ES-I3 (cell line): ENCODE measurements around the gene TMEM101.
"Not testable (repeated sequence)": the region's sequence is repeated elsewhere in the genome, so short reads cannot be mapped to it uniquely, and the experiment has no call there.

Experiments
- H3K36me3 ChIP-seq: 2 replicates; pipeline ENCODE4 v1.6.1; 2013; ENCODE audit warnings: mild to moderate bottlenecking, low read length, control low read depth, moderate library complexity; ENCODE audit not compliant: insufficient read depth
- H3K4me1 ChIP-seq: 2 replicates; pipeline ENCODE4 v1.6.1; 2013; ENCODE audit warnings: mild to moderate bottlenecking, control low read depth, low read length; ENCODE audit not compliant: insufficient read depth
- H3K9ac ChIP-seq: 2 replicates; pipeline ENCODE4 v1.6.1; 2013; ENCODE audit warnings: low read depth, mild to moderate bottlenecking, low read length, moderate library complexity
- H3K9me3 ChIP-seq: 2 replicates; pipeline ENCODE4 v1.6.1; 2013; ENCODE audit warnings: mild to moderate bottlenecking, low read length, moderate library complexity; ENCODE audit not compliant: control insufficient read depth, insufficient read depth

TMEM101 gene

DNA sequence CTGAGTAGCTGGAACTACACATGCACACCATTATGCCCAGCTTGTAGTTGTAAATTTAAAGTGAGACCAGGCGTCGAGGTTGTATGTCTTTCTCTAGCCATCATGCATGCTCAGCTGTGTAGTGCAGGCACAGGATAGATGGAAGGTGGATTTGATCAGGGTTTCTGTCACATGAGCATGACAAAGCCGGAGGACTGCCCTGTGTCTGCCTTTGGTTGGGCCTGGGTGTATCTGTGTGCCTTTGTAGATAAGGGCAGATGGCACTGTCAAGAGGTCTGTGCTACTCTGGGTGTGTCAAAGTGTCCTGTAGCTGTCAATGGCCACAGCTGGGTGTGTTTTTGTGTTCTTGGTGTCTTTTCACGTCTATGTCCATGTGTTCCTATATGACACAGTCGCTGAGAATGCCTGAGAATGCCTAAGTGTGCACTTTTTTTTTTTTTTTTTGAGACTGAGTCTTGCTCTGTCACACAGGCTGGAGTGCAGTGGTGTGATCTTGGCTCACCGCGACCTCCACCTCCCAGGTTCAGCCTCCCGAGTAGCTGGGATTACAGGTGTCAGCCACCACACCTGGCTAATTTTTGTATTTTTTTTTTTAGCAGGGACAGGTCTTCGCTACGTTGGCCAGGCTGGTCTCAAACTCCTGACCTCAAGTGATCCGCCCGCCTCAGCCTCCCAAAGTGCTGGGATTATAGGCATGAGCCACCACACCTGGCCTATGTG is 14.5 kb downstream of the TMEM101 start:
- no peaks in the 10 kb centered on the region for H3K9me3 ChIP-seq
- H3K4me1 ChIP-seq, result no peaks in the 10 kb centered on the region; the same call in 1 of the 2 replicates
- no peaks in the 10 kb centered on the region for H3K36me3 ChIP-seq
- no peak overlapping the region for H3K9ac ChIP-seq

DNA sequence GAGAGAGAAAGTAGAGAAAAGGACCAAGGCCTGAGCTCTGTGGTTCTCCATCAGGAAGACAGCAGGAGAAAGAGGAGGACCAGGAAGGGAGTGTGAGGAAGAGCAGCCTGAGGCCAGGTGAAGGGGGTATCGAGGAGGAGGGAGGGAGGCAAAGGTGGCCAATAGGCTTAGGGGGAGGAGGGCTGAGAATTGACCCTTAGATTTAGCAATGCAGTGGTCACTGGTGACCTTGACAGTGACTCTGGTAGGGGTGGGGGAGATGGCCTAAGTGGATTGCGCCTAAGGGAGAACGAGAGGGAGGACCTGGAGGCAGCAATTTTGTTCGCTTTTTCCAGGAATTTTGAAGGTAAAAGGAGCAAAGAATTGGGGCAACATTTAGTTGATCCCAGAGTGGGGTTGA is 15.7 kb downstream of the TMEM101 start:
- Histone ChIP-seq H3K9ac (no peak overlapping the region), H3K9me3 (no peaks in the 10 kb centered on the region), H3K36me3 (no peaks in the 10 kb centered on the region), H3K4me1 (peaks cover 4% of the 10 kb centered on the region; the same call in 1 of the 2 replicates)

DNA sequence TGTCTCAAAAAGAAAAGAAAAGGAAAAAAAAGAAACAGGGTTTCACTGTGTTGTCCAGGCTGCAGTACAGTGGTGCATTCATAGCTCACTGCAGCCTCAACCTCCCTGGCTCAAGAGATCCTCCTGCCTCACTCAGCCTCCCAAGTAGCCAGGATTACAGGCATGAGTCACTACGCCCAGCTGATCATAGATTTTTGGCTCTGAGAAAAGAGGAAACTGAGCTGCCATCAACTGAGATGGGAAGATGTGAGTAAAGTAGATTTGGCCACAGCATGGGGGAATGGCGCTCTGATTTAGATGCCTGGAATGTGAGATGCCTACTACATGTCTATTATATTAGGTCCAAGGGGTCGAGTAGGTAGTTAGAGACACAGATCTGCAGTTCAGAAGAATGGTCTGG is 16.2 kb downstream of the TMEM101 start:
- Histone ChIP-seq H3K9ac (no peak overlapping the region), H3K9me3 (no peaks in the 10 kb centered on the region), H3K4me1 (peaks cover 4% of the 10 kb centered on the region; the same call in 1 of the 2 replicates), H3K36me3 (no peaks in the 10 kb centered on the region)

DNA sequence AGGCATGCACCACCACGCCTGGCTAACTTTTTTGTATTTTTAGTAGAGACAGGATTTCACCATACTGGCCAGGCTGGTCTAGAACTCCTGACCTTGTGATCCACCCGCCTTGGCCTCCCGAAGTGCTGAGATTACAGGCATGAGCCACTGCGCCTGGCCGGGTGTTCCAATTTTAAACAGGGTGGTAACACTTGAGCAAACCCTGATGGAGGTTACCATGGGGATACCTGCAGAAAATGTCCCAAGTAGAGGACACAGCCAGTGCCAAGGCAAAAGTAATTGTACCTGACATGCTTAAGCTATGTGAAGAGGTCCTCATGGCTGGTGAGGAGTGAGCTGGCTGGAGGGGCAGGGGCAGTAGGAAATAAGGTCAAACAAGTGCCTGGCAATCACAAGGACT is 17.6 kb downstream of the TMEM101 start:
- not testable (repeated sequence) for H3K9ac ChIP-seq, H3K4me1 ChIP-seq

DNA sequence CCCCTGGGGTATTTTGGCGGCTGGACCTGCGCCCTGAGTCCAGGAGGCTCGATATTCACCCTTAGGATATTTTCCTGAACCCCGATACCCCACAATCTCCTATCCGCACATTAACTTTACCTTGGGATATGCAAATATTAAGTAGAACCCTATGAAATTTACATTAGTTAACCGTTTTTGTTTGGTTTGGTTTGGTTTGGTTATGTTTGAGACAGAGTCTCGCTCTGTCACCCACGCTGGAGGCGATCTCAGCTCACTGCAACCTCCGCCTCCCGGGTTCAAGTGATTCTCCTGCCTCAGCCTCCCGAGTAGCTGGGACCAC is 19.7 kb downstream of the TMEM101 start:
- no peaks in the 10 kb centered on the region for H3K9me3 ChIP-seq
- H3K36me3 ChIP-seq, result no peaks in the 10 kb centered on the region
- H3K9ac ChIP-seq, result peak overlapping the region; percentile 54
- peaks cover 4% of the 10 kb centered on the region; the same call in 1 of the 2 replicates for H3K4me1 ChIP-seq

More for the DNA sequence above, 17.6 kb downstream of the TMEM101 start:
- not testable (repeated sequence) for H3K9me3 ChIP-seq, H3K36me3 ChIP-seq

DNA sequence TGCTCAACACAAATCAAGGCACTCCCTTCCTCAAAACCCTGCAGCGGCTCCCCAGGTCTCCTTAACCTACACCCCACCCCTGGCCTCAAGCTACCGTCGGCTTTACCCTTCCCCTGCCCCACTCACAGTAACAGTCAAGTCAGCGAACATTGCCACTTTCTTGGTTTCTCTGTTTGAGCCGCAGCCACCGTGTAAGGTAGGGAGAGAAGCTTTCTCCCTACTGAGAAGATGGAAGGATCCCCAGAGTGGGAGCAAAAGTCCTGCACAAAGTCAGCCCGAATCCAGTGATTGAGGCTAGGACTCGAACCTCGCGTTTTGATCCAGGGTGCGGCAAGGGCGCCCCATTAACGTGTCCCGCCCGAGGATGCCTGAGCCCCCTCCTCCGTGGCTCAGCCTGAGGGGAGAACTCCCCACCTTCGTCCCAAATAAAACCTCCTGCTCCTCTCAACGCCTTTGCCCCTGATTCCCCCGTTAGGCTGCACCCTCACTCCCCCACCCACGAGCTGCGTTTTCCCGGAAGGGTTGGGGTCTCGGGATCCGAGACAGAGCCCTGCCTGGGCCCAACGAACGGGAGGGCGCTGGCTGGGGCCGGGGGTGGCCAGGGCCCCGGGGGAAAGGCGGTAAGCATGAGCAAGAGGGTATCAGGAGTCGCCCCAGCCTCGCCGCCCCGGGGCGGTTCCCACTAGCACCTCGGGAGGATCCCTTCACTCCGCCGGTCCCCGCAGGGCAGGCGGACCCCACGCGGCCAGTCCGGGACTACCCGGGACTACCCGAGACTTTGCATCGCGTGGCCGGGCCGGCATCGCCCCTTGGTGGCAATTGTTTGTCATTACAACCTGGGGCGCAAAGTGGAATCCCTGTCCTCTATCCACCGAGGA is 20.3 kb downstream of the TMEM101 start:
- Histone ChIP-seq H3K9ac (peak overlapping the region; percentile 54), H3K36me3 (no peaks in the 10 kb centered on the region), H3K9me3 (no peaks in the 10 kb centered on the region), H3K4me1 (peaks cover 4% of the 10 kb centered on the region; the same call in 1 of the 2 replicates)

DNA sequence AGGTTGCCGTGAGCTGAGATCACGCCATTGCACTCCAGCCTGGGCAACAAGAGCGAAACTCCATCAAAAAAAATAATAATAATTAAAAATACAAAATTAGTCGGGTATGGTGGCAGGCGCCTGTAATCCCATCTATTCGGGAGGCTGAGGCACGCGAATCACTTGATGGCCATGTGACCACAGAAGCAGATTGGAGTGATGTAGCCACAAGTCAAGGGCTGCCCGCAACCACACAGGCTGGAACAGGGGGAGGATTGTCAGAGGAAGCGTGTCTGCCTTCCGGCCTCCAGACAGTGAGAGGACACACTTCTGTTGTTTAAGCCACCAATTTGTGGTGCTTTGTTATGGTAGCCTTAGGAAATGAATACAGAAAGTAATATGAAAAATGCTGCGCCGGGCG is 22.1 kb downstream of the TMEM101 start:
- no peak overlapping the region for H3K9ac ChIP-seq
- H3K4me1 ChIP-seq, result peaks cover 4% of the 10 kb centered on the region; the same call in 1 of the 2 replicates
- H3K9me3 ChIP-seq, result no peaks in the 10 kb centered on the region
- no peaks in the 10 kb centered on the region for H3K36me3 ChIP-seq

DNA sequence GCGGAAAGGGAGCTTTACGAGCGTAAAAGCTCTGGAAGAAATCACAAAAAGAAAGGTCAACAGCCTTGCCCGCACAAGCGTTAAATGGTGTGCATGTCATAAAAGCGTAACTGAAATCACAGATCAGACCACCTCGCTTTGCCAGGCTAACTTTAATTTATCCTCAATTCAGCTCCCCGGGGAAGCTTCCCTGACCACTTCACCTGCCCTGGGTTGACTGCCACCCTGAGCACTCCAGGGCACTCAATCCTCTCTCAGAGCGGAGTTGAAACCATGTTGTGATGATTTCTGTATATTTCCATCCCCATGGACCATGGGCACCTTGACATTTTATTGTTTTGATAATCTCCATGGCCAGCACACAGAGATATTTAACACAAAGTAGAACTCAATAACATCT is 26.5 kb downstream of the TMEM101 start:
- Histone ChIP-seq H3K36me3 (no peaks in the 10 kb centered on the region), H3K4me1 (no peaks in the 10 kb centered on the region), H3K9me3 (no peaks in the 10 kb centered on the region), H3K9ac (no peak overlapping the region)

DNA sequence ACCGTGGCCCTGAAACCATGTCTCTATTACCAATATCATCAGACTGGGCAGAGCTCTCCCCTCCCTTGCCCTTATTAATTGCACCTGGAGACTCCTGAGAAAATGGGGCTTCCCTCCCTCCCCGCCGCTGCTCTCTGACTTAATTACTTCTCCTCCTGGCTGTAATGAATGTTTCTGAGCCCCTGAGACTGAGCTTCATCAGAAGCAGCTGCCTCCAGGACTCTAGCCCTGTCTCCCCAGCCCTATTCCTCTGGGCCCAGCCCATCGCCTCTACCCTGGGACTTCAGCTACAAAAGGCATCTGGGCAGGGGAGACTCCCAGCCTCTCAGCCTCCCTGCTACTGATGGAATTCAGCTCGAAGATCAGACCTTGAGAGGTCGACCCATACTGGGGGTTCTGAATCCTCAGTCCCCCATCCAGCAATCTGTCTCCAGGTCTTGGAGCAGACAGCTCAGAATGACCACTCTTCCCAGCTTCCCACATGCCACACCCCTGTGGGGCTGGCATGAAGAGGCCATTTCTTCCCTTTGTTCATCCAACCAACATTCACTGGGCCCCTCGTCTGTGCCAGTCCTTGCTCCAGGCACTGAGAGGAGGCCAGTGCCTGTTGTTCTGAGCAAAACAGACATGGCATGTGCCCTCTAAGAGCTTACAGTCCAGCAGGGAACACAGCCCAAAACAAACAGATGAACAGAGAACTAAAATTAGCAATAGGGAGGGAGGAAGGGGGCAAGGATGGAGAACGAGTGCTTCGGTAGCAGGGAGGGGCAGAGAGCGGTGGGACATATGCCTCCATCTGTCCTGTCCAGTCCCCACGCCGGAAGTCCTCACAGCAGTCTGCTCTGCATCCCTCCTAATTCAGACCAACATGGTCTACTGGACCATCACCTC is 27.4 kb downstream of the TMEM101 start:
- Histone ChIP-seq H3K36me3 (no peaks in the 10 kb centered on the region), H3K9me3 (no peaks in the 10 kb centered on the region), H3K9ac (no peak overlapping the region), H3K4me1 (no peaks in the 10 kb centered on the region)

DNA sequence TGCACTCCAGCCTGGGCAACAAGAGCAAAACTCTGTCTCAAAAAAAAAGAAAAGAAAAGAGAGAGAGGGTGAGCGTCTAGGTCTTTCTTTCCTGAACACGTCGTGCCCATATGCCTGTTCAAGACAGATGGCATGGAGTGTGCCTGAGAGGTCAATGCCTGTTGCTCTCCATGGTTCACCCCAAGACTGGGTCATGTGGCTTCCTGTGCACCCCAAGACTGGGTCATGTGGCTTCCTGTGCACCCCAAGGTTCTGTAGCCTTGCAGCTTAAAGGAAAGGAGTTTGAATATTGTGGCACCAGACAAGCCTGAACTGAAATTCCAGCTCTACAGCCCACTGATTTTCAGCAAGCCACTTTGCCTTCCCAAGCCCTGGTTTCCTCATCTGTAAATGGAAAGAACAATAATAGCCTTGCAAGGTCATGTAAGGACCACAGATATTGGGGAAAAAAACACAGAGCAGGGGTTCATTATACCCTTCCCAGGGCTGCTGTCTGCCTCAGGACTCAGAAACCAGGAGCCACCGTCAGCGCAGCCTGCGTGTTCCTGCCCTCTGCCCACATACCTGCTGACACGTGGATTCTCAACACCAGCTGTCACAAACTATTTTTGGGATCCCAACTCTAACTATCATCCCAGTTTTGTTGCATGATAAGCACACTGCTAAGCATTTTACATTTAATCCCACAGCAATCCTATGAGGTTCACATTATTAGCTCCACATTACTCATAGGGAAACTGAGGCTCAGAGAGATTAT is 28.4 kb downstream of the TMEM101 start:
- H3K9ac ChIP-seq, result no peak overlapping the region
- H3K36me3 ChIP-seq, result no peaks in the 10 kb centered on the region
- no peaks in the 10 kb centered on the region for H3K9me3 ChIP-seq
- no peaks in the 10 kb centered on the region for H3K4me1 ChIP-seq

DNA sequence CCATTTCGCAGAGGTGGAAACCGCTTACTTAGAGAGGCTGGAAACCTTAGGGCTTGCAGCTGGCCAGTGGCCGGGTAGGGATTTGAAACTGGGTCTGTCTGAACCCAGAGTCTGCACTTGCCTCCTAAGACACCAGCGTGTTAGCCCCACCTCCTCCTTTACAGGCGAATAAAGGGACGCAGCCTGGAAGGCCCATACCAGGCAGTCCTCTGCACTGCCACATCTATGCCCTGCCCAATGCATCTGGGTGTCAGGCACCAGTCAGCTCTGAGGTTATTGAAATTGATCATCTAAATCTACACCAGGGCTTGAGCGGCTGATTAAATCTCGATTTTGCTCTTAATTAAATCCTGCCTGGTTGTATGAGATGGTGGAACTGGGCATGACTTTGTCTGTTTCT is 30.2 kb downstream of the TMEM101 start:
- Histone ChIP-seq H3K9me3 (no peaks in the 10 kb centered on the region), H3K4me1 (no peaks in the 10 kb centered on the region), H3K36me3 (no peaks in the 10 kb centered on the region), H3K9ac (peak overlapping the region; percentile 60)

DNA sequence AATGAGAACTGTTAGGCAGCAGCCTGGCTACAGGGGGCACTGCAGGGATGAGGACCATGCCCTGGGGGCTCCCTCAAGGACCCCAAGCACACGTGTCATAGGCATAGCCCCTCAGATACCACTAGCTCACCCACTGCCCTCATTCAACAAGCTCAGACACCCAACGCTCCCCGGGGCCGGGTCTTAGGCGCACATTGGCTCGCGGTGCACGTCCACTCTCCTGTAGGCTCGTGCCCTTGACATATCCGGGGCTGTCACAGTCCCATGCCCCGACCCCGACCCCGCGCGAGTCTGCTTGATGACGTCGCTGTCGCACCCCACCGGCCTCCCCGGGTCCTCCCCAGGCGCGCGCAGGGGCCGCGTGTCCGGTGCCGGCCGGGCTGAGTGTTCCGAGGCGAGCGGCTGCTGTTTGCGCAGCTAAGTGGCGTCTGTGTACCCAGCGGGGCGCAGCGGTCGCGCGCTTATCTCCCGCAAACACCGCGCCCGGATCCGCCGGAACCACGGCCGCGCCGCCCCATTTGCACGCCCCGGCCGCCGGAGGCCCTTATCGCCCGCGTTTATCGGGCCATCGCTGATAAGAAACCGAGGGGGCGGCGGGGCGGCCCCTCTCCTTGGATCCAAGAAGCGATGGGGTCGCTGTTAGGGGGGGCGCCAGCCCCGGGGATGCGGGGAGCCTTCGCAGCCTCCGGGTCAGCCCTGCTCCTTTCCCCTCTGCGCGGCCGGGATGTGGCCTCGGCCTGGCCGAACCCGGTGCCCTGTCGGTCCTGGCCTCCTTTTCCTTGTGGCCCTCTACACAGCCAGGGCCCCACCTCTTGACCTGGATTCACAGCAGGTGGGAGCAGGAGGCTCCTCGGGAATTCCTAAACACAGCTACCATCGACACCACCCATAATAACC is 31.0 kb downstream of the TMEM101 start:
- Histone ChIP-seq H3K9ac (peak overlapping the region; percentile 60), H3K4me1 (no peaks in the 10 kb centered on the region), H3K9me3 (no peaks in the 10 kb centered on the region), H3K36me3 (no peaks in the 10 kb centered on the region)

DNA sequence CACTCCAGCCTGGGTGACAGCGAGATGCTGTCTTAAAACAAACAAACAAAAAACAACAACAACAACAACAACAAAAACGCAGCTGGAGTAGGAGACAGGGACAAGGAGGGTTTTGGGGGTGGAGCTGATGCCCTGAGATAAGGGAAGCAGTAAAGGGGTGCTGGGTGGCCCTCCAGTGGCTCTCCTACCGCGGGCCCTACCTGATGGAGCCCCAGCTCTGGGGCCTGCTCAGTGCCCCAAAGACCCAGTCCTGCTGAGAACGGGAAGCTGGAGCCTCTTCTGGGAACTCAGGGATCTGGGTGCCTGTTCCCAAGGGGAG is 31.6 kb downstream of the TMEM101 start:
- H3K9ac ChIP-seq, result peak overlapping the region; percentile 60; the same call in 1 of the 2 replicates

More for the DNA sequence above, 31.6 kb downstream of the TMEM101 start:
- no peaks in the 10 kb centered on the region for H3K4me1 ChIP-seq
- H3K36me3 ChIP-seq, result no peaks in the 10 kb centered on the region
- H3K9me3 ChIP-seq, result no peaks in the 10 kb centered on the region
